Ramos (cell line): Measurements from ENCODE around the gene CYP27B1.

Experiments
- in situ Hi-C: fragments of 300-500 bp; cut with MboI; formaldehyde crosslinking; loops from one replicate; pipeline ENCODE4 v1.14.3; 2022; ENCODE audit warnings: low sequenced_read_pairs; ENCODE audit not compliant: unreplicated experiment

CYP27B1 gene

GRCh38 chr12:57769594-57769993 is 2.7 kb upstream of the CYP27B1 start:
- in situ Hi-C loops = loop anchor here (25.0 kb wide), 1 partner anchor 532 kb away; the partner anchor contains the start of gene SHMT2

GRCh38 chr12:57767876-57768275 is 998 bp upstream of the CYP27B1 start:
- in situ Hi-C loops = loop anchor here (25.0 kb wide), 1 partner anchor 531 kb away; the partner anchor contains the start of gene SHMT2

- in situ Hi-C loops = loop anchor here (25.0 kb wide), 1 partner anchor 530 kb away; the partner anchor contains the start of gene SHMT2
Measured at GRCh38 chr12:57767305-57767698, 424 bp upstream of the CYP27B1 start.

- in situ Hi-C loops = loop anchor here (25.0 kb wide), 1 partner anchor 529 kb away; the partner anchor contains the start of gene SHMT2
Measured at GRCh38 chr12:57765698-57766463, 997 bp downstream of the CYP27B1 start.

GRCh38 chr12:57765003-57765697 is 1.7 kb downstream of the CYP27B1 start:
- in situ Hi-C loops = loop anchor here (25.0 kb wide), 1 partner anchor 528 kb away; the partner anchor contains the start of gene SHMT2

GRCh38 chr12:57764662-57765002 is 2.2 kb downstream of the CYP27B1 start:
- in situ Hi-C loops = loop anchor here (25.0 kb wide), 1 partner anchor 527 kb away; the partner anchor contains the start of gene SHMT2

GRCh38 chr12:57763881-57764661 is 2.8 kb downstream of the CYP27B1 start:
- in situ Hi-C loops = loop anchor here (25.0 kb wide), 1 partner anchor 527 kb away; the partner anchor contains the start of gene SHMT2

- in situ Hi-C loops = loop anchor here (25.0 kb wide), 1 partner anchor 525 kb away; the partner anchor contains the start of gene SHMT2
Measured at GRCh38 chr12:57762463-57762862, 4.4 kb downstream of the CYP27B1 start.

GRCh38 chr12:57761391-57761998 is 5.4 kb downstream of the CYP27B1 start:
- in situ Hi-C loops = loop anchor here (25.0 kb wide), 1 partner anchor 524 kb away; the partner anchor contains the start of gene SHMT2

GRCh38 chr12:57760347-57760982 is 6.4 kb downstream of the CYP27B1 start:
- in situ Hi-C loops = loop anchor here (25.0 kb wide), 1 partner anchor 523 kb away; the partner anchor contains the start of gene SHMT2

- in situ Hi-C loops = loop anchor here (25.0 kb wide), 1 partner anchor 522 kb away; the partner anchor contains the start of gene SHMT2
Measured at GRCh38 chr12:57759360-57759980, 7.4 kb downstream of the CYP27B1 start.

- in situ Hi-C loops = loop anchor here (25.0 kb wide), 1 partner anchor 521 kb away; the partner anchor contains the start of gene SHMT2
Measured at GRCh38 chr12:57758552-57759359, 8.1 kb downstream of the CYP27B1 start.

GRCh38 chr12:57757771-57758170 is 9.1 kb downstream of the CYP27B1 start:
- in situ Hi-C loops = loop anchor here (25.0 kb wide), 1 partner anchor 520 kb away; the partner anchor contains the start of gene SHMT2

GRCh38 chr12:57756406-57757341 is 10.2 kb downstream of the CYP27B1 start:
- in situ Hi-C loops = loop anchor here (25.0 kb wide), 1 partner anchor 519 kb away; the partner anchor contains the start of gene SHMT2

- in situ Hi-C loops = loop anchor here (25.0 kb wide), 1 partner anchor 518 kb away; the partner anchor contains the start of gene SHMT2
Measured at GRCh38 chr12:57755454-57756372, 11.2 kb downstream of the CYP27B1 start.

GRCh38 chr12:57755194-57755453 is 11.8 kb downstream of the CYP27B1 start:
- in situ Hi-C loops = loop anchor here (25.0 kb wide), 1 partner anchor 518 kb away; the partner anchor contains the start of gene SHMT2
